HG03280 (cell line): ENCODE results near the gene IDE.

Source experiments
- ATAC-seq: cut with Tn5 transposase; IDR thresholded peaks from one replicate; pipeline ENCODE4 v1.9.1; 2021; ENCODE audit warnings: mild to moderate bottlenecking, moderate library complexity; ENCODE audit not compliant: unreplicated experiment

IDE gene

GRCh38 chr10:92567952-92568600 lies 5.8 kb downstream of the IDE start:
- ATAC-seq, result peak; percentile 47

- ATAC-seq, result no peak
Measured at GRCh38 chr10:92562424-92562823, 11.5 kb downstream of the IDE start.

- ATAC-seq, result no peak
Measured at GRCh38 chr10:92559046-92559445, 14.8 kb downstream of the IDE start.

GRCh38 chr10:92553959-92554358 lies 19.9 kb downstream of the IDE start:
- no peak for ATAC-seq

- no peak for ATAC-seq
Measured at GRCh38 chr10:92552310-92552709, 21.6 kb downstream of the IDE start.

GRCh38 chr10:92550924-92551323 lies 23.0 kb downstream of the IDE start:
- ATAC-seq, result no peak

- ATAC-seq, result no peak
Measured at GRCh38 chr10:92547676-92548075, 26.2 kb downstream of the IDE start.

- ATAC-seq, result no peak
Measured at GRCh38 chr10:92545556-92545955, 28.3 kb downstream of the IDE start.

- no peak for ATAC-seq
Measured at GRCh38 chr10:92544296-92544695, 29.6 kb downstream of the IDE start.

- ATAC-seq, result no peak
Measured at GRCh38 chr10:92542458-92542857, 31.4 kb downstream of the IDE start.

- ATAC-seq, result no peak
Measured at GRCh38 chr10:92541583-92541982, 32.3 kb downstream of the IDE start.

- no peak for ATAC-seq
Measured at GRCh38 chr10:92538231-92538958, 35.5 kb downstream of the IDE start.

GRCh38 chr10:92530891-92531535 lies 42.9 kb downstream of the IDE start:
- no peak for ATAC-seq

- no peak for ATAC-seq
Measured at GRCh38 chr10:92530421-92530820, 43.5 kb downstream of the IDE start.

GRCh38 chr10:92527716-92528115 lies 46.2 kb downstream of the IDE start:
- no peak for ATAC-seq

GRCh38 chr10:92523639-92524038 lies 50.3 kb downstream of the IDE start:
- no peak for ATAC-seq

- ATAC-seq, result peak; percentile 82
Measured at GRCh38 chr10:92517034-92517655, 56.7 kb downstream of the IDE start.

GRCh38 chr10:92508866-92509265 lies 65.0 kb downstream of the IDE start:
- ATAC-seq, result no peak

- ATAC-seq, result no peak
Measured at GRCh38 chr10:92506336-92506735, 67.6 kb downstream of the IDE start.

GRCh38 chr10:92505044-92505443 lies 68.8 kb downstream of the IDE start:
- ATAC-seq, result no peak

GRCh38 chr10:92502296-92502808 lies 71.5 kb downstream of the IDE start:
- no peak for ATAC-seq
